GM23338 (cell line): ENCODE measurements around the gene MGAT3. TPM values are rescaled to one million over a fixed set of nuclear protein-coding genes. Genes with fewer than 3 reads are reported as not detected.

ENCODE experiments used
- ATAC-seq: fragments of 200-7000 bp; cut with Tn5 transposase; 3 replicates; pipeline ENCODE4 v1.9.1; 2020
- DNase-seq: peaks from one replicate; pipeline ENCODE4 v3.0.0-alpha.2; 2015; ENCODE audit warnings: low spot score
- H2AFZ ChIP-seq: fragments of 200-600 bp; sonication (generic); 2 replicates; pipeline ENCODE4 v1.8.0; 2016; ENCODE audit warnings: antibody characterized with exemption, mild to moderate bottlenecking, moderate library complexity
- H3F3A ChIP-seq: fragments of 200-600 bp; sonication (generic); replicated peaks from 2 replicates; pipeline ENCODE4 v1.8.0; 2017; ENCODE audit warnings: antibody characterized with exemption, mixed run types, low read depth
- H3K27ac ChIP-seq: fragments of 200-600 bp; sonication (generic); 2 replicates; pipeline ENCODE4 v1.6.1; 2016; ENCODE audit warnings: low read depth
- H3K27me3 ChIP-seq: fragments of 200-600 bp; sonication (generic); 2 replicates; pipeline ENCODE4 v1.8.0; 2016; ENCODE audit warnings: mild to moderate bottlenecking, mixed run types, moderate library complexity; ENCODE audit not compliant: insufficient read depth
- H3K36me3 ChIP-seq: fragments of 200-600 bp; sonication (generic); 2 replicates; pipeline ENCODE4 v1.8.0; 2016; ENCODE audit warnings: mild to moderate bottlenecking; ENCODE audit not compliant: insufficient read depth
- H3K4me1 ChIP-seq: fragments of 200-600 bp; sonication (generic); 2 replicates; pipeline ENCODE4 v1.8.0; 2016; ENCODE audit warnings: mild to moderate bottlenecking, moderate library complexity; ENCODE audit not compliant: insufficient read depth
- H3K4me2 ChIP-seq: fragments of 200-600 bp; sonication (generic); 2 replicates; pipeline ENCODE4 v1.7.1; 2017; ENCODE audit warnings: mixed run types
- H3K4me3 ChIP-seq: fragments of 200-600 bp; sonication (generic); 2 replicates; pipeline ENCODE4 v1.6.1; 2016; ENCODE audit warnings: mixed run types
- H3K79me2 ChIP-seq: fragments of 200-600 bp; sonication (generic); replicated peaks from 2 replicates; pipeline ENCODE4 v1.8.0; 2017; ENCODE audit warnings: mild to moderate bottlenecking; ENCODE audit not compliant: insufficient read depth
- H3K9me2 ChIP-seq: fragments of 200-600 bp; sonication (generic); 2 replicates; pipeline ENCODE4 v1.8.0; 2017; ENCODE audit not compliant: insufficient read depth
- H4K20me1 ChIP-seq: fragments of 200-600 bp; sonication (generic); replicated peaks from 2 replicates; pipeline ENCODE4 v1.8.0; 2017; ENCODE audit warnings: mild to moderate bottlenecking; ENCODE audit not compliant: insufficient read depth
- H3K27ac Mint-ChIP-seq: 2 replicates; pipeline ENCODE4 v1.8.0; 2020; ENCODE audit warnings: inconsistent platforms, mild to moderate bottlenecking, moderate library complexity, mixed read lengths
- H3K27me3 Mint-ChIP-seq: 3 replicates; pipeline ENCODE4 v1.8.0; 2022; ENCODE audit warnings: low read depth, mild to moderate bottlenecking, moderate library complexity, mixed read lengths, inconsistent platforms; ENCODE audit not compliant: insufficient read depth, poor library complexity
- H3K36me3 Mint-ChIP-seq: 3 replicates; pipeline ENCODE4 v1.8.0; 2021; ENCODE audit warnings: low read depth, mild to moderate bottlenecking, inconsistent platforms, moderate library complexity, mixed read lengths
- H3K4me1 Mint-ChIP-seq: 3 replicates; pipeline ENCODE4 v1.8.0; 2020; ENCODE audit warnings: mild to moderate bottlenecking, inconsistent platforms, mixed read lengths
- H3K4me3 Mint-ChIP-seq: 3 replicates; pipeline ENCODE4 v1.8.0; 2021; ENCODE audit warnings: moderate library complexity, mild to moderate bottlenecking, inconsistent platforms, mixed read lengths
- H3K9me3 Mint-ChIP-seq: 3 replicates; pipeline ENCODE4 v1.8.0; 2020; ENCODE audit warnings: moderate library complexity, mild to moderate bottlenecking, inconsistent platforms, mixed read lengths
- CREB1 ChIP-seq: fragments of 250-450 bp; sonication (Bioruptor Pico); IDR thresholded peaks from 2 replicates; pipeline ENCODE4 v1.5.0; 2020; ENCODE audit warnings: low read depth, mild to moderate bottlenecking, moderate library complexity
- EZH2phosphoT487 ChIP-seq: fragments of 200-600 bp; sonication (generic); IDR thresholded peaks from one replicate; pipeline ENCODE4 v1.8.1; 2018; ENCODE audit warnings: antibody characterized with exemption; ENCODE audit not compliant: unreplicated experiment
- JUNB ChIP-seq: IDR thresholded peaks from one replicate; pipeline ENCODE4 v1.6.1; 2016; ENCODE audit warnings: antibody characterized with exemption; ENCODE audit not compliant: unreplicated experiment
- ZNF114 ChIP-seq: fragments of 250-450 bp; sonication (Bioruptor Pico); IDR thresholded peaks from 2 replicates; pipeline ENCODE4 v1.5.0; 2020; ENCODE audit warnings: mild to moderate bottlenecking, moderate library complexity
- ZNF331 ChIP-seq: fragments of 250-450 bp; sonication (Bioruptor Pico); IDR thresholded peaks from 2 replicates; pipeline ENCODE4 v1.5.0; 2020; ENCODE audit warnings: low read depth, mild to moderate bottlenecking, moderate library complexity
- polyA plus RNA-seq: library from polyadenylated mRNA; unstranded; fragments of >200 nt; fragmentation: Nextera tagmentation; extraction: Ambion mirVana; gene quantifications from 2 replicates; pipeline ENCODE4 v1.2.1, GENCODE V29; 2016
- total RNA-seq: library from RNA; depleted of rRNA; stranded (reverse); fragments of >200 nt; shearing (Covaris generic); gene quantifications from 2 replicates; pipeline ENCODE4 v1.2.3, GENCODE V29; 2014
- TF ChIP-seq, protein P1 (sequence below): IDR thresholded peaks from 2 replicates; pipeline ENCODE4 v1.6.1; 2016; ENCODE audit warnings: antibody characterized with exemption
- TF ChIP-seq, protein P2 (sequence below): IDR thresholded peaks from one replicate; pipeline ENCODE4 v1.6.1; 2018; ENCODE audit warnings: antibody characterized with exemption; ENCODE audit not compliant: unreplicated experiment
- TF ChIP-seq, protein P3 (sequence below), 2 experiments: fragments of 200-600 bp in 1 of 2; sonication (generic) in 1 of 2; conservative IDR thresholded peaks; 2 replicates each; pipeline versions ENCODE4 v1.5.1 to v1.6.1; 2016 to 2017; ENCODE audit warnings: antibody characterized with exemption in 2 of 2, low read depth in 2 of 2, mild to moderate bottlenecking in 2 of 2, moderate library complexity in 1 of 2

MGAT3 gene
- total and polyA plus RNA-seq, 2 experiments from 2014 or later, result 1.7 to 10.2 TPM

DNA sequence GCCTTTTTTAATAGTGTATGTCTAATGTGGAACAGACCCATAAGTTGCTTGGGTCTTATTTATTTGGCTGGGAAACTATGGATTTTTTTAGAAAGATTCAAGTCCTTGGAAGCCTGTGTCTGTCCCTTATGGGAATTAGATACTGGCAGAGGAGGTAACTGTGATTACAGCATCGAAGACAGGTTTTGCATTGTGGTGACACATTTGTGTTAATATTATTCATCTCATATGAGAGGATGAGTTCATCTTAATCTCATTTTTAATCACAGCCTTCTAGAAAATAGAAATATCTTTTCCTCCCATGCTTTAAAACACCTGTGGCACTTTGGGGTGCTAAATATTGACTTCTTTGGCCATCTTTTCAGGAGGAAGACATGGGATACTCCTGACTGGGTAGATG is 48.0 kb upstream of the MGAT3 start (continued):
- TF ChIP-seq ZNF331, result no peak
- TF ChIP-seq JUNB, result no peak
- TF ChIP-seq, protein P1, sequence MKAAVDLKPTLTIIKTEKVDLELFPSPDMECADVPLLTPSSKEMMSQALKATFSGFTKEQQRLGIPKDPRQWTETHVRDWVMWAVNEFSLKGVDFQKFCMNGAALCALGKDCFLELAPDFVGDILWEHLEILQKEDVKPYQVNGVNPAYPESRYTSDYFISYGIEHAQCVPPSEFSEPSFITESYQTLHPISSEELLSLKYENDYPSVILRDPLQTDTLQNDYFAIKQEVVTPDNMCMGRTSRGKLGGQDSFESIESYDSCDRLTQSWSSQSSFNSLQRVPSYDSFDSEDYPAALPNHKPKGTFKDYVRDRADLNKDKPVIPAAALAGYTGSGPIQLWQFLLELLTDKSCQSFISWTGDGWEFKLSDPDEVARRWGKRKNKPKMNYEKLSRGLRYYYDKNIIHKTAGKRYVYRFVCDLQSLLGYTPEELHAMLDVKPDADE, result no peak

DNA sequence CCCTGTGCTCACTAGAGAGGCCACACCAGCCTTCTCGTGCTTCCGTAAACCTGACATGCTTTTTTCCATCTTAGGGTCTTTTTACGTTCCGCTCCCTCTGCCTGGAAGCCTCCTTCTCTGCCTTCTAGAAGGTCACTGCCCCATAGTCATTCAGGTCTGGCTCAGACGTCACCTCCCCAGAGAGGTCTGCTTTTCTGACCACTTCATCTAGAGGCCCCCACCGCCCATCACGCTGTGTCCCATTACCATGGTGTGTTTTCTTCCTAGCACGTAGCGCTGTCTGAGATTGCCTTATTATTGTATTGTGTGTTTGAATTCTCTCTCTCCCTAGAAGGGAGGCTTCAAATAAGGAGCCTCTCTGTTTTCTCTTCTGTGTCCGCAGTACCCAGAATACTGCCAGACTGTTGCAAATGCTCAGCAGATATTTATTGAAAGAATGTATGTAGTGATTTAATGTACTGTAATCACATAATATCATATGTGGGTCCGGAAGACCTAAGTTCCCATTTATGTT is 47.2 kb upstream of the MGAT3 start:
- Histone ChIP-seq H3K4me1 (peaks cover 3% of the 10 kb centered on the region; the same call in 1 of the 2 replicates), H3K27ac (no peak overlapping the region), H2AFZ (no peak overlapping the region), H3K36me3 (no peaks in the 10 kb centered on the region), H3K27me3 (no peaks in the 10 kb centered on the region), H3F3A (no peaks in the 10 kb centered on the region), H3K9me2 (no peaks in the 10 kb centered on the region; the same call in 1 of the 2 replicates), H3K4me3 (no peak overlapping the region), H3K79me2 (peaks cover 25% of the 10 kb centered on the region), H3K4me2 (no peak overlapping the region), H4K20me1 (peaks cover 10% of the 10 kb centered on the region)
- no peak for DNase-seq
- Mint-ChIP-seq H3K27me3 (peaks cover 7% of the 10 kb centered on the region), H3K4me3 (no peak overlapping the region), H3K4me1 (peaks cover 3% of the 10 kb centered on the region), H3K36me3 (peaks cover 4% of the 10 kb centered on the region; the same call in 1 of the 3 replicates), H3K27ac (no peak overlapping the region), H3K9me3 (no peaks in the 10 kb centered on the region)
- no peak for ATAC-seq
- TF ChIP-seq, protein P2, sequence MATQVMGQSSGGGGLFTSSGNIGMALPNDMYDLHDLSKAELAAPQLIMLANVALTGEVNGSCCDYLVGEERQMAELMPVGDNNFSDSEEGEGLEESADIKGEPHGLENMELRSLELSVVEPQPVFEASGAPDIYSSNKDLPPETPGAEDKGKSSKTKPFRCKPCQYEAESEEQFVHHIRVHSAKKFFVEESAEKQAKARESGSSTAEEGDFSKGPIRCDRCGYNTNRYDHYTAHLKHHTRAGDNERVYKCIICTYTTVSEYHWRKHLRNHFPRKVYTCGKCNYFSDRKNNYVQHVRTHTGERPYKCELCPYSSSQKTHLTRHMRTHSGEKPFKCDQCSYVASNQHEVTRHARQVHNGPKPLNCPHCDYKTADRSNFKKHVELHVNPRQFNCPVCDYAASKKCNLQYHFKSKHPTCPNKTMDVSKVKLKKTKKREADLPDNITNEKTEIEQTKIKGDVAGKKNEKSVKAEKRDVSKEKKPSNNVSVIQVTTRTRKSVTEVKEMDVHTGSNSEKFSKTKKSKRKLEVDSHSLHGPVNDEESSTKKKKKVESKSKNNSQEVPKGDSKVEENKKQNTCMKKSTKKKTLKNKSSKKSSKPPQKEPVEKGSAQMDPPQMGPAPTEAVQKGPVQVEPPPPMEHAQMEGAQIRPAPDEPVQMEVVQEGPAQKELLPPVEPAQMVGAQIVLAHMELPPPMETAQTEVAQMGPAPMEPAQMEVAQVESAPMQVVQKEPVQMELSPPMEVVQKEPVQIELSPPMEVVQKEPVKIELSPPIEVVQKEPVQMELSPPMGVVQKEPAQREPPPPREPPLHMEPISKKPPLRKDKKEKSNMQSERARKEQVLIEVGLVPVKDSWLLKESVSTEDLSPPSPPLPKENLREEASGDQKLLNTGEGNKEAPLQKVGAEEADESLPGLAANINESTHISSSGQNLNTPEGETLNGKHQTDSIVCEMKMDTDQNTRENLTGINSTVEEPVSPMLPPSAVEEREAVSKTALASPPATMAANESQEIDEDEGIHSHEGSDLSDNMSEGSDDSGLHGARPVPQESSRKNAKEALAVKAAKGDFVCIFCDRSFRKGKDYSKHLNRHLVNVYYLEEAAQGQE, result no peak
- TF ChIP-seq, protein P1, result no peak
- no peak for TF ChIP-seq EZH2phosphoT487
- TF ChIP-seq CREB1, result no peak
- no peak for TF ChIP-seq ZNF114 (CRISPR knock-in tag)
- TF ChIP-seq JUNB, result no peak
- TF ChIP-seq, protein P3, sequence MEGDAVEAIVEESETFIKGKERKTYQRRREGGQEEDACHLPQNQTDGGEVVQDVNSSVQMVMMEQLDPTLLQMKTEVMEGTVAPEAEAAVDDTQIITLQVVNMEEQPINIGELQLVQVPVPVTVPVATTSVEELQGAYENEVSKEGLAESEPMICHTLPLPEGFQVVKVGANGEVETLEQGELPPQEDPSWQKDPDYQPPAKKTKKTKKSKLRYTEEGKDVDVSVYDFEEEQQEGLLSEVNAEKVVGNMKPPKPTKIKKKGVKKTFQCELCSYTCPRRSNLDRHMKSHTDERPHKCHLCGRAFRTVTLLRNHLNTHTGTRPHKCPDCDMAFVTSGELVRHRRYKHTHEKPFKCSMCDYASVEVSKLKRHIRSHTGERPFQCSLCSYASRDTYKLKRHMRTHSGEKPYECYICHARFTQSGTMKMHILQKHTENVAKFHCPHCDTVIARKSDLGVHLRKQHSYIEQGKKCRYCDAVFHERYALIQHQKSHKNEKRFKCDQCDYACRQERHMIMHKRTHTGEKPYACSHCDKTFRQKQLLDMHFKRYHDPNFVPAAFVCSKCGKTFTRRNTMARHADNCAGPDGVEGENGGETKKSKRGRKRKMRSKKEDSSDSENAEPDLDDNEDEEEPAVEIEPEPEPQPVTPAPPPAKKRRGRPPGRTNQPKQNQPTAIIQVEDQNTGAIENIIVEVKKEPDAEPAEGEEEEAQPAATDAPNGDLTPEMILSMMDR (conservative IDR thresholded peaks at IDR 0.05; ENCODE audit: low read depth in 2 of 2), result no peak
